AML-193 (cell line): ENCODE data around the gene PCYT1B.

Experiments
- DNase-seq, 2 experiments: peaks; one replicate each; lab custom pipeline; 2025; lab: John Stamatoyannopoulos, UW

The PCYT1B gene

GRCh38 chrX:24646006-24646405 lies 1.1 kb downstream of the PCYT1B start:
- DNase-seq = no peak

DNA sequence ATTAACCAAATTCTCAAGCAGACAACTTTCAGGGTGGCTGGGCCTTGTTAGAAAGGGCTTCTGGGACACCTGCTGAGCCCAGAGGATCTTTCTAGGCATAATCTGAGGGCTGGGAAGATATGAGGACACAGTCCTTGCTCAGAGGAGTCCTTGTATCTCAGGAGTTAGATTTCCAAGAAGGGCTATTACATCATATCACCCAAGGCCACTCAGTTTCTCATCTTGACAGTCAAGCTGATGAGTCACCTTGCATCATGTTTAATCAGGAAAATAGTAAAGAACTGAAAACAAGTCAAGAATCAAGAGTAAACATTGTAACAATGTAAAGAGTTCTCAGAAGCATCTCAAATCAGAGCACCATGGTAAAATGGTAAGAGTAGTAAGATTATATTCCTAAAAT lies 4.0 kb downstream of the PCYT1B start:
- no peak for DNase-seq

DNA sequence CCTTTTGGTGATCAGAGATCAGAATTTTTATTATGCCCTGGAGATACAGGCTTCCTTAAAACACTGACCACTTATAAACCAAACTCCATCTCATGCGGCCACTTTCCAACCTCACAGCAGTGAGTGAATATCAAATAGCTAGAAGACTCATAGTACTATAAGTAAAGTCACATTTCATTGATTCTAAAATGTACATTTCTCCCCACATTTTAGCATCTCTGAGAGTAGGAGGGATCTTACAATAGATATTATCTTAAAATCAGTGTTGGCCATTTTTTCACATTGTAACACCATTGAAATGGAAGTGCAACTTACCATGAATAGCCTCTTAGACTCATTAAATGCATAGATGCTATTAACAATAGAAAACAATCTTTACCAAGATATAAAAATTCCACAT lies 17.4 kb downstream of the PCYT1B start:
- no peak for DNase-seq

DNA sequence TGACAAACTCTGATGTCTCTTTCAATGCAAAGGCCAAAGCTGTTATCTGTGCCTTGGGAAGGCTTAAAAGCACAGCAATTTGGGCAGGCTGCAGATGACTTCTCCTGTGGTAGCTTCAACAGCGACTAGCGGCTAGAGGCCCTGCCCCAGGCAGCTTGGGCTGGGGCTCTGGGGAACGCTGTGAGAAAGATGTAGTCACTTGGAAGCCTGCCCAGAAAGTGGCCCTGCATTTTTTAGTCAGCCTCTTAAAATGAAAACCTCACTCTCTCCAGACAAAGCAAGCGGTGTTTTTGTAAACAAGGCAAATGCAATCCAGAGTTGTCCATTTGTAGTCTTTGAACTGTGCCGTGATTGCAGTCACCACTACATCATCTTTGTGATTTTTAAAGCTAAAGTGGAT lies 27.5 kb downstream of the PCYT1B start:
- no peak for DNase-seq

- no peak for DNase-seq
These were observed 36.6 kb downstream of the PCYT1B start for GRCh38 chrX:24610516-24610915.

DNA sequence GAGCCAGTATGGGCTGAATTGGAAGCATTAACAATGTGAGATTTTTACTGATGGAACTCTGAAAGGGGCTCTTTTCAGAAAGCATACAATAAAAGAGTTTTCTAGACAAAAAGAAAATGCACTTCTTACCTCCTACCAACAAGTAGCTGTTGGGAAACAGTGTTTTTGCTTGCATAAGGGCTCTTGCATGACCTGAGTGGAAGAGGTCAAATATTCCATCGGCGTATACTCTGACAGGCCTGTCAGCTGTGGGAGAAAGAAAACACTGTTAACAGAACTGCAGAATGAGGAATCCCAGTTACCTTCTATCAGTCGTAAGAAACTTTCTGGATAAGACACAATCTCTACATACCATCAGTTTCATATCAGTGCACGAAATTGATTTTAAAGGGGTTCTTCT lies 39.5 kb downstream of the PCYT1B start:
- DNase-seq = peak; percentile 27 to 31

DNA sequence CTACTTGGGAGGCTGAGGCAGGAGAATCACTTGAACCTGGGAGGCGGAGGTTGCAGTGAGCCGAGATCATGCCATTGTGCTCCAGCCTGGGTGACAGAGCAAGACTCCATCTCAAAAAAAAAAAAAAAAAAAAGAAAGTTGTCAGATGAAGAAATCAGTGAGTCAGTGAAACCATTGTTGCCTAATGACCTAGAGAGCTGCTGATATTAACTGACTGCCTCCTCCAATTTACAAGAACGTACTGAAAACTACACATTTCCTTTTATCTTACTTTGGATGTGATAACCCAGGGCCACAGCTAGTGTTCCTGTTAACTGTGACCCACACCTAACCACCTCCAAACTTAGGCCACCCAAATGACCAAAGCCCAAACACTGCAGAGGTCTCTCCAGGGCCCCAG lies 41.2 kb downstream of the PCYT1B start:
- DNase-seq = peak; percentile 54 to 72

GRCh38 chrX:24603191-24603590 lies 44.0 kb downstream of the PCYT1B start:
- DNase-seq = no peak

DNA sequence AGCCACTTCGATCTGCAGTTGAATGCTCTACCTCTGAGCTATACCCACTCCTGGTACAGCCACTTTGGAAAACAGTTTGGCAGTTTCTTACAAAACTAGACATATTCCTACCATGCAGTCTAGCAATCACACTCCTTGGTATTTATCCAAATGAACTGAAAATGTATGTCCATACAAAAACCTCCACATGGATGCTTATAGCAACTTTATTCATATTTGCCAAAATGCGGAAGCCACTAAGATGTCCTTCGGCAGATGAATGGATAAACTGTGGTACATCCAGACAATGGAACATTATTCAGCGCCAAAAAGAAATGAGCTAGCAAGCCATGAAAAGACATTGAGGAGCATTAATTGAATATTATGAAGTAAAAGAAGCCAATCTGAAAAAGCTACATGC lies 45.3 kb downstream of the PCYT1B start:
- no peak for DNase-seq

DNA sequence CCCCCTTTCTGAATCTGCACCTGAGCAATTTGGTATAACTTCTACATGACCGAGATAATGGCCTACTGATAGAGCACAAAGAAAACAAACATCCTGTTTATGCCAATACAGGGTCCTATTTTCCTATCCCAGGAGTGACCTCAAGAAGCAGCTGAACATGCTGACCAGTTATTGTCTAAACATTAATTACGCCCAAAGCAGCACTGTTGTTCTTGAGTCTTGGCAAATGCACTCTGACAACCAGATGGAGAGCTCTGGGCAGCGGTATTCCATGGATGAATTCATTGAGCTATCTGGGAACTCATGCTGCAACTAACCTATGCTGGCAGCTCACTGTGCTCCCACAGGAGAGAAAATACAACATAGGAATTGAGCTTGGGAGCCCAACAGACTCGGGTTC lies 52.6 kb downstream of the PCYT1B start:
- DNase-seq = no peak

- DNase-seq = no peak
These were observed 57.0 kb downstream of the PCYT1B start for GRCh38 chrX:24590111-24590510.

- no peak for DNase-seq
These were observed 70.1 kb downstream of the PCYT1B start for GRCh38 chrX:24577091-24577490.

GRCh38 chrX:24575496-24575895 lies 71.7 kb downstream of the PCYT1B start:
- DNase-seq = no peak

- DNase-seq = no peak
These were observed 72.4 kb downstream of the PCYT1B start for GRCh38 chrX:24574743-24575142.

DNA sequence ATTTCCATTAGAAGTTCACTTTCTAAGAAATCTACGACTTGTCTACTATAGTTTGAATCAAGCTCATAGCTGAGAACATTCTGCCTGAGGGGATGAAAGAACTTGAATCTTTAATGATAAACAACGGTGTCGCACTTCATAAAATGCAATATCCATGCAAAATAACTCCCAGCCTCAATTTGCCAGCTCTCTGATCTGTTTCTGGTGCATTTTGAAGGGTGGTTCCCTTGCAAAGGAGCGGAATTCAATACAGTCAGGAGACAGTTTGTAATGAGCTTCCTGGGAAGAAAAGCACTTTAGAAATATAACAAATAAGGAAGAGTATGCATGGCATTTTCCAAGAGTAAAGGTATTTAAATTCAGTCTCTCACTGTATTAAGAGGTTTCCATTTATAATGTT lies 80.0 kb downstream of the PCYT1B start:
- DNase-seq = no peak

GRCh38 chrX:24566240-24566639 lies 80.9 kb downstream of the PCYT1B start:
- no peak for DNase-seq

GRCh38 chrX:24563291-24564010 lies 83.7 kb downstream of the PCYT1B start:
- DNase-seq = no peak

DNA sequence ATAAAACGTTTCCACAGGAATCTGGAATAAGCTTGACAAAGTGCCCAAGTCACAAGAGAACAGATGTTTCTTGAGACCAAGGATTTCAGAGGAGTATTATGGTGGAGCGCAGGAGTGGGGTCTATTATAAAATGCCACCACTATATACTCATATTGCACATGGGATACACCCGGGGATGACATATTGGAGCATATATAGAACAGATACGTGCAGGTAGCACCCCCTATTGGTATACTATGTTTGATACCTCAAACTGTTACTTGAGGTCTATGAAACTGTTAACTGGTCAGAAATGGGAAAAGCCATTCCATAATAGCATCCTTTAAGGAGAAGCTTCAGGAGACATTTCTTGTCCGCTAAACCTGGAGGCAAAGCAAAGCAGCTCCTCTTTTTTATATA lies 86.0 kb downstream of the PCYT1B start:
- peak; percentile 13 to 39 for DNase-seq

GRCh38 chrX:24553011-24553410 lies 94.1 kb downstream of the PCYT1B start:
- no peak for DNase-seq

DNA sequence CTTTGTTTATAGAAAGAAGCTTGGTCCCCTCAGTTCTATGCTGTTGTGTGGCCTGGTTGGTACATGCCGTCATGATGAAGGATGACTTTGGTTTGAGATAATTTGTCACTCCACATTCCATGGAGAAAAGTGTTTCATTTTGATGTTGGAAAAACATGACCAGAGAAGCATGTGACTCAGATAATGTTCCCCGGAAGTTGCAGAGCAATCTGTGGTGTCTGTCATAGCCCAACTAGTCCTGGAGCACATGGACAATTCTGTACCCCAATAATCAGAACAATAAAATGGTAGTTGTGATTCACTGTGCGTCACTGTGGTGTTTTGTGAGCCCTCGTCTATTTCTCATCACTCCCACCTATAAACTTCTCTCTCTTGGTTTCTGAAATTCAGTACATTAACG lies 97.0 kb downstream of the PCYT1B start:
- no peak for DNase-seq

DNA sequence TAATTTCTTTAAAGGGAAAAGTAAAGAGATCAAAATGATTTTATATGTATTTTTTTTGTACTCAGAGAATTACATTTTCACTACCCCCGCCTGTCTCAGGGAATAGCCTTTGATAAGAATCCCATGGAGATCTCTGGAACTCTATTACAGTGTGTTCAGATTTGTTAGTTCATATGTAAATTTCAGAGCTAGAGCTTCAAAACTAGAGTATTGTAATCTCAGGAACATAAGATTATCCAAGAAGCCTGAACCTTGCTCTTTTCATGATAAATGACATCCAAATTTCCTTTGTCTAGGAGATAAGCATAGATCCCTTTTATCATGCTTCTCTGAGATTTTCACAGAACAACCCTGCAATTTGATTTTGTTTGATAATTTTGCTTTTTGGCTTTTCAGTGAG lies 99.2 kb downstream of the PCYT1B start:
- no peak for DNase-seq

DNA sequence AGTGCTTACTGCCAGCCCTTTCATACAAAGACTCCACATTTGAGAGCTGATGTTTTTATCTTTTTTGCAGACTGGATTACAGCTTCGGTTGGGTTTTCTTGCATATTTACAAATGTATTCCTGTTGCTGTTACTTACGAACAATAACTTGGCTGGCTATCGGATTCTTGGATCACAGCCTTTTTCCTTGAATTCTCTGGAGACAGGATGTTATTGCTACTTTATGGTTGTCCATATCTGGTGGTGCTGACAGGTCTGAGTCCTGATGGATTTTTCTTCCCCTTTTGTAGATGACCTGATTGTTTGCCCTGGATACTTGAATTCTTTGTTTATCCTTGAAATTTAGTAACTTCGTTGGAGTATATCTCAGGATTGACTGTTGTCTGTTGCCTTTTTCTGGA lies 104.4 kb downstream of the PCYT1B start:
- no peak for DNase-seq

GRCh38 chrX:24536551-24536950 lies 110.6 kb downstream of the PCYT1B start:
- DNase-seq = no peak

GRCh38 chrX:24528605-24529004 lies 118.5 kb downstream of the PCYT1B start:
- no peak for DNase-seq

- no peak for DNase-seq
These were observed 120.5 kb downstream of the PCYT1B start for GRCh38 chrX:24526616-24527015.
